ENCODE measurements around the gene RPL10.

DNA sequence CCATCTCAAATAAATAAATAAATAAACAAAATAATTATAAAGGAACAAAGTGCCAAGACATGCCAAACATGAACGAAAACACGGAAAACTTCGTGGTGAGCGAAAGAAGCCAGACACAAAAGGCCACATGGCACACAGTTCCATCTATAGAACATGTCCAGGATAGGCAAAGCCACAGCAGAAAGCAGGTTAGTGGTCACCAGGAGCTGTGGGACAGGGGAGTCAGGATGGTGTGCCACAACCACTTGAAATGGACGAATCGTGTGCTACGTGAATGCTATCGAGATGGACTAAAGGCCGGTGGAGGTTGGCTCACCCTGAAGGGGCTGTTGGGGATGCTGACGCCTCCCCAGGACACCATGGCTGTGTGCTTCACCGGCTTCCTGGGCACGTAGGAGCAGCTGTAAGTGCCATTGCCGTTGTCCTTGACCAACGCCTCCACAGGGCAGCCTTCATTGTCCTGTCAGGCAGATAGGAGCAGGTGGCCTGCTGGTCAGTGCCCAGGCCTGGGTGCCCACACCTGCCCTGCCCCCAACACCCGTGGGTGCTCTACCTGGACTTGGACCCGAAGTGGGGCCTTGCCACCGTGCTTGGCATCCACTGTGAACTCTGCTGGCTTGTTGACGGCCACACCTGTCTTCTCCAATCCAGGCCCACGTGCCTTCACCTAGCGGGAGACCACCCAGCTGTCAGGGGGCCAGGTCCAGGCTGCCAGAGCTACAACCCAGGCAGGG is 34.3 kb upstream of the RPL10 start:
- TF ChIP-seq CTCF (IDR thresholded peaks at IDR 0.05): no peak
- no peak for TF ChIP-seq POLR2A (IDR thresholded peaks at IDR 0.05)
